Measurements from ENCODE around the gene AASDH.

The AASDH gene

GRCh38 chr4:56314207-56314915 is 72.9 kb downstream of the AASDH start:
- no peak for DNase-seq

GRCh38 chr4:56313132-56313531 is 74.2 kb downstream of the AASDH start:
- DNase-seq = no peak

- no peak for DNase-seq
Measured at GRCh38 chr4:56311299-56311975, 75.9 kb downstream of the AASDH start.

DNA sequence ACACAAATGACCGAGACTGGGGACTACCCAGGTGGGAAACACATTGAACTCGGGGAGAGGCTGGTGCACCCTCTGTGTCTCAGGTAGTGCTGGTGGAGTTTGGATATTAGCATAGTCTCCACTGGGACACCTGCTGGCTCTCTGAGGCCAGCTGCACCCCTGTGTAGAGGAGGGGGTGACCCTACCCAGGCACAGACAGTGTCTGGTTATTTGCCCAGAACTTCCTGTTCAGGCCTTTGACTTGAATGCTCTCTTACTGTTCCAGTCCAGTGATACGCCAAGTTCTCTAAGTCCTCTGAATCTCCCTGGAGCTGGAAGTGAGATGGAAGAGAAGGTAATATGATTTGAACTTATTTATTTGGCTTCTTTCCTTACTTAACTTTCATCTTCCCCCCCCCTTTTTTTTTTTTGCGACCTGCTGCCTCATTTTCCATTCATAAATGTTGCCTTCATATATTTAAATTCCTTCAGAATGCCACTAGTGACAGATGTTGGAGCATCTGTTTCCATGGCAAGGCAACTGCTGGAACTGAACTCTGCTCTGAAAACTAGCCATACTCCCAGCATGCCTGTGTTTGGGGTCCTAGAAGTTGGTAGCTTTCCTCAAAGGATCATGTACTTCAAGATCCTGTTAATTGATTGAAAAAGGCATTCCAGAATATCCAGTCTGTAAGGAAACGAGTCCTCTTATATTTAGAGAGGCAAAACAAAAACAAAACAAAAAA is 76.7 kb downstream of the AASDH start:
- DNase-seq = no peak

DNA sequence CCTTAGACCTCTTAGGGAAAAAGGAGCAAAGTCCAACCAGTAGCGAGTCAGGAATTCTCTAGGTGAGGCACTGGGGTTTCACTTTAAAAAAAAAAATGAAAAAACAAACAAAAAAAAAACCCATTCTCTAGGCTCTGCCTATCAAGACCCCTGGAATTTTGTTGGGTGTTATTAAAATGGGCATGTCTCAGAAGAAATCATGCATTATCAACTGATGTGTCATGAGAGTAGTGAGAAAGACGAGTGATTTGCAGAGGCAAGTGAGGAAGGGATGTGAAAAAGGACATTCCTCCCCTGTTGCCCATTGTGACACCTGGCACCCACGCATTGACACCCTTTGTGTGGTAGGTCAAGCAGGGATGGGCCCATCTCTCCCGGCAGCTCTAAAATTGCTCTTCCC is 78.9 kb downstream of the AASDH start:
- DNase-seq = no peak

GRCh38 chr4:56307423-56307822 is 79.9 kb downstream of the AASDH start:
- no peak for DNase-seq

GRCh38 chr4:56305390-56305789 is 81.9 kb downstream of the AASDH start:
- no peak for DNase-seq

- DNase-seq = no peak
Measured at GRCh38 chr4:56303921-56304320, 83.4 kb downstream of the AASDH start.

DNA sequence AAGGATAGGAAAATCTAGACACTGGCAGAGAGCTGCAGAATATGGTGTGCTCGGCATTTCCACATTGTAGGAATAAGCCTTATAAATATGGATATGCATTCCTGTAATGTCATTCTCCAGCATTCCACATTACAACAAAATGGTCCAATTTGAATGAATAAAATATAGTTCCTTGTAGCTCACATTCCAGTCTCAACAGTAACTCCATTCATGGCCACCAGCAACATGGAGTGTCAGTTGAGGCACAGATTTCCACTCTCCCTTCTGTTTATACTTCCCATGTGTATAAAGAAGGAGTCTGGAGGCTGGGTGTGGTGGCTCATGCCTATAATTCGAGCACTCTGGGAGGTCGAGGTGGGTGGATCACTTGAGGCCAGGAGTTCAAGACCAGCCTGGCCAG is 84.5 kb downstream of the AASDH start:
- DNase-seq = no peak

DNA sequence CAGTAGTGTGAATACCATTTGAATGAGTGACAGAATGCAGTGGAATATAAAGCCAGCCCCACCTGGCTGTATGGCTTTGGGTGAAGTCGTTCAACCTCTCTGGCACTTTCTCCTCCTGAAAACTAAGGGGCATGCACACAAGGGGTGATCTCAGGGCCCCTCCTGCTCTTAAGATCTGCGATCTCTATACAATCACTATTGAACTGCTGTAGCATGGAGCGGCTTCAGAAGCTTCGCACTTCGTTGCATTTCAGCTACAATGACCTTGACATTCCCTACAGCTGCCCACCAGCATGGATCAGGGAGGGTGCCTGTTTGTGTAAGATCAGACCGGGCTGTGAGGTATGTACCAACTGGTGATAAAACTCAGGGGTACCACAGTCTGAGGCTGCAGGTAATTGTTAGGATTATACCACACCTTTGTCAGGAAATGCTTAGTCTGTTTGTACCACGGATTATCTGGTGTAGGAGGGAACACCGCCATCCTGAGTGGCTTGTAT is 85.2 kb downstream of the AASDH start:
- DNase-seq = no peak

- DNase-seq = peak; percentile 42
Measured at GRCh38 chr4:56301181-56301996, 85.9 kb downstream of the AASDH start.

DNA sequence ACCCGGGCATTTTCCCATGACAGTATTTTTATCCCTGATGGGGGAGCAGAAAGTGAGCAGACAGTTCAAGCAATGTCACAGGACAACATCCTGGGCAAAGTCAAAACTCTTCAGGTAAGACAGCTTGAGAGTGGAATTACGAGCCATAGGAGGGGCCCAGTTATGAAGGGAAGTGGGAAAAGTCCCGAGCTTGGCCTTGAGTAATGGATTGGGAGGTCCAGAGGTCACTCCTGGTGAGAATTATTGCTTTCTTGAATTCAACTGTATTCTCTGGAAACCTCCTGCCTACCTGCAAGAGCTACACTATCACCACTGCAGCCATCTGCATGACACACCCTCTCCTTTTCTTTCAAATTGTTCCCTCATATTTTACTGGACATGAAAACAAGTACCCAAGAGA is 89.1 kb downstream of the AASDH start:
- DNase-seq = no peak

GRCh38 chr4:56297776-56298175 is 89.5 kb downstream of the AASDH start:
- no peak for DNase-seq

- DNase-seq = no peak
Measured at GRCh38 chr4:56296526-56296925, 90.8 kb downstream of the AASDH start.

- DNase-seq = no peak
Measured at GRCh38 chr4:56293121-56293520, 94.2 kb downstream of the AASDH start.

GRCh38 chr4:56289934-56290333 is 97.4 kb downstream of the AASDH start:
- no peak for DNase-seq

GRCh38 chr4:56288663-56289062 is 98.6 kb downstream of the AASDH start:
- no peak for DNase-seq
